GM18870 (cell line): ENCODE measurements around the gene SLC29A4.

Experiments used
- ATAC-seq: cut with Tn5 transposase; IDR thresholded peaks from one replicate; pipeline ENCODE4 v1.9.1; 2021; ENCODE audit warnings: moderate library complexity; ENCODE audit not compliant: unreplicated experiment

SLC29A4 gene

DNA sequence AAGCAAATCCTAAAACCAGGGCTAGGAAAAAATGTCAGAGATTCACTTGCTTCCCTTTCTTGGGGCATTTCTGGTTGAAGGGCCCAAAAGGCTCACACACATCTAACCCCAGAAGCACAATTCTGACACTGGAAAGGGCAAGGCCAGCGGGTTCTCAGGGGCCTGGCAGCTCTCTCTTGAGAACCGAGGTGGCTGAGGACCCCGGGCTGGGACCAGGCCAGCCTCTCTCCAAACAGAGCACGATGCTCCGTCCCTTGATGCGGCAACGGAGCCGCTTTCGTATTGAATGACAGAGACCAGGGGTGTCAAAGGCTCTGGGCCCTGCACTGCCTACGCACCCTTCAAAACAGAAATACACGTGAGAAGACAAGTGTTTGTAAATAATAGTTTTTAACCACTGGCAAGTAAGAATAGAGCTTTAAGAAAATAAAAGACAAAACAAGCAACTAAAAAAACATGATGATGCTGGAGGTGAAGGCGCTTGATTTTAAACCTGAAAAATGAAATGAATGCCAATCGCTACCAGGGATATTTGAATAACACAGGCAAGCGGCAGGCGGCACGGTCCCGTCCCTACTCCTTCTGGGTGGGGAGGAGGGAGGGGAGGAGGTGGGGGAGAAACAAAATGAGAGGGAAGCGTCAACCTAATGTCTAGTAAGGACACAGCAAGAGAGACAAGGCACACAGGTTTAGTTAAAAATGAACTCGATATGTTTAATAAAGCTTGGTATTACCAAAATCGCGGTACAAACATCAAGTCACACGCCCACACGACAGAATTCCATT, 68.0 kb downstream of the SLC29A4 start:
- ATAC-seq, result no peak

DNA sequence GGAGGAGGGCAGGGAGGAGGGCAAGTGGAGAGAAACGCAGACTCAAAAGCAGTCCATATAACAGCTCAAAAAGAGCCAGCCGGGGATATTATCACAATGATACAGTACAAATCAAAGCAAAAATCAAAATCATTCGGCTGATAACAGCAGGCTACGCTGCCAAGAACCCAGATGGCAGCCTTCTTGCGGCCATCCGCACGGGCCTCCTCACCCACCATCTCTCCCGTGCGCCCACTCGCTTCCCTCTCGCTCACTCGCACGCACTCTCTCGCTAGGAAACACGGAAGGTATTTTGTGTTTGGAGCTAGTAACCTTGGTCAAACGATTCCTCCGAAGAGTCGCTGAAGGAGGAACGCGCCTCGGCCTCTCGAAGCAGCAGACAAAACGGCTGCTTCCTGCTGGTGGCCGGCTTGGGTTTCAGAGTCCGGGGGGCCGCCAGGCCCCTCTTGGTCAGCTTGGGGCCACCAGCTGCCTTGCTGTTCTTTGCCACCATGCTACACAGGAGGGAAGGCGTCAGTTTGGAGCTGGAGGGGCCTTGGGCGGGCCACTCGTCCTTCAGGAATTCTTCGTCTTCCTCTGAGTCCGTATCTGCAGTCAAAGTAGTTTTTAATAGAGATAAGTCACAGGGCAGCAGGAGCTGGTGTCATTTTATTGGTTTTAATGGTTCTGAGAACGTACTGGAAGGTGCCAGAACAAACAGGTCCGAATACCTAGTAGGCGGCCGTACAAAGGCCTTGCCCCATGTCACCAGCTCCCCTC, 68.9 kb downstream of the SLC29A4 start:
- no peak for ATAC-seq

DNA sequence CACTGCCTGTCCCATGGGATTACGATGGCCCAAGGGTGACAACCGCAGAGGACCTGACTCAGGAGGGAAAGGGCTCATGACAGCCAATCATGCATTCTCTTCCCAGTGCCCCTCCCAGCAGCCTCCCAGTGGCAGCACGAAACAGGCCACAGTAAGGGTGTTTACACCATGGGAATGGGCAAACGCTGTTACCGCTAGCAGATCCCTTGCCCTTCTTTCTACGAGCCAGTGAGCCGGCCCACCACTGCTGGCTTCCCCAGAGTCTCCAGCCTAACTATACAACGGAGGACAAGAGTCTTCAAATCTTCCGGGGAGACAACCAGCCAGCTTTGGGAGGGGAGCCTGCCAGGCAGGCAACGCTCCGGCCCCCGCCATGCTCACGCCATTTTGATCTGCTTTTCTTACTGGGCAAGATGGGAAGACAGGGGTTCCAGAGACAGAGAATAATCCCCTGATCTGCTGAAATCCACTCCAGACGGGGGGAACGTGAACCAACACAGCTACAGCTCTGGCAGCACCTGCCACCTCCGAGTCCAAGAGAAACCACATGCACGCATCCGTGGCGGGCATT, 69.8 kb downstream of the SLC29A4 start:
- no peak for ATAC-seq

DNA sequence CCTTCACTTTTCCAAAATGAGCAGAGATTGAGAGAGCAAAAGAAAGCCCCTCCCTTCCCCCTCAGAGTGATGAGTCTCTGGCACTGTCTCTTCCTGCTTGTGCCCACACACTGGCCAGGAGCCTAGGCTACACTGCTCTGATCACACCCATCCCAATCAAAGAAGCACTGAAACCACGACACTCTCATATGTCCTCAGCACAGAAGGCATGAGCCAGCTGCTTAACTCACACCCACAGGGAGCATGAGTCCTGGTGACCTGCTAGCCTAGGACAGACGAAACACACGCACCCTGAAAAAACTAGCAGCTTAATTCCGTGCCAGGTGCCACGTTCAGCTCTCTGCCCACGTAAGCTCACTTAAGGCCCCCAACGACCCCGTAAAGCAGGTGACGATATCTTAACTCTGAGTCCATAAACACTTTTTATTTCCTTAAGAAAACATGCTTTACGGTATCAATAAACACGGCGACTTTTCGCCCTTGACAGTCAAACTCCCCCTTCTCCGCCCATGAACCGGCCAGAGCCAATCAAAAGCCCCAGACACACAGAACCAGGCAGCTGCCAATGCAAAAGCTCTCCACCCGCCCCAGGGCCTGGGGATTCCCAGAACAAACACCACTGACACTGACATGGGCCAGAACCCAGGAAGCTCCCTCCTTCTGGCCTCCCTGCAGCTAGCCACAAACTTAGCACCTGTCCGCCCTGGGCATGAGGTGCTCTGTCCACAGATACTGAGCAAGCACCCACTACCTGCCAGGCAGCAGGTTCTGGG, 71.9 kb downstream of the SLC29A4 start:
- ATAC-seq, result no peak
